ENCODE data around the gene FRY. TPM values are rescaled to one million over a fixed set of nuclear protein-coding genes. Genes with fewer than 3 reads are reported as not detected.

The FRY gene
- total and polyA plus RNA-seq, 10 of the 15 experiments (the other 5 are each of a cell fraction or from before 2014, with no cell fraction given), result 0.18 to 1.4 (median 0.30) TPM

DNA sequence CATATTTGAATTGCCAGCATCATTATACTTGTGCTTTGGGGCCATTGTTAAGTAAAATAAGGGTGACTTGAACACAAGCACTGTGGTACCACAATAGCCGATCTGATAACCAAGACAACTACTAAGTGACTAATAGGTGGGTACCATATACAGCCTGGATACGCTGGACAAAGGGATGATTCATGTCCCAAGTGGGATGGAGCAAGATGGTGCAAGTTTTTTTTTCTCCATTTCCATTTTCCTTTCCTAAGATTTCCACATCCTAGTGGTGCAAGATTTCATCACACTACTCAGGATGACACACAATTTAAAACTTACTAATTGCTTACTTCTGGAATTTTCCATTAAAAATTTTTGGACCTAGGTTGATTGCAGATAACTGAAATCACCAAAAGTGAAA is 298.9 kb downstream of the FRY start (continued):
- no peak for TF ChIP-seq ZNF384 (IDR thresholded peaks at IDR 0.05; ENCODE audit: borderline replicate concordance, low read depth, low read length)
- no peak for TF ChIP-seq CEBPB (IDR thresholded peaks at IDR 0.05; ENCODE audit: borderline replicate concordance in 1 of 2, low read depth in 2 of 2, low read length in 2 of 2)
- TF ChIP-seq KLF5 (IDR thresholded peaks at IDR 0.05; ENCODE audit: partially characterized antibody), result no peak
- TF ChIP-seq CBX5 (IDR thresholded peaks at IDR 0.05; ENCODE audit: low read depth), result no peak
- no peak for TF ChIP-seq TAF1 (IDR thresholded peaks at IDR 0.05; ENCODE audit: borderline replicate concordance, low read depth, low read length)

- no peak for FAIRE-seq
Measured at GRCh38 chr13:32334671-32335070, 303.1 kb downstream of the FRY start.

More at GRCh38 chr13:32334671-32335070, 303.1 kb downstream of the FRY start:
- H3K9me3 ChIP-seq (replicated peaks; ENCODE audit: control insufficient read depth, insufficient read depth, low read length), result 0 out of 3 replicates have a peak, but pooled peaks cover 2% of the 10 kb centered on the region
- TF ChIP-seq EZH2 (IDR thresholded peaks at IDR 0.05; ENCODE audit: borderline replicate concordance, control insufficient read depth, low read depth, low read length) (no peak), MTA3 (IDR thresholded peaks at IDR 0.05; ENCODE audit: borderline replicate concordance, low read length) (no peak), CBX5 (IDR thresholded peaks at IDR 0.05; ENCODE audit: low read depth) (no peak), JUNB (IDR thresholded peaks at IDR 0.05) (no peak), CHD1 (IDR thresholded peaks at IDR 0.05; ENCODE audit: low read depth, low read length) (no peak)
- H3K36me3 ChIP-seq (ENCODE audit: control insufficient read depth in 2 of 2, insufficient read depth in 2 of 2, low read length in 1 of 2), result peaks cover 0 to 17% of the 10 kb centered on the region in 2 experiments; a peak in 2 of 4 replicates
- intact Hi-C loops (cut with micrococcal nuclease; ENCODE audit: unreplicated experiment), result no loop called here
- no peaks in the 10 kb centered on the region for H3K27me3 ChIP-seq (replicated peaks in 1 of 2; ENCODE audit: control insufficient read depth in 2 of 2, insufficient read depth in 2 of 2, low read length in 1 of 2)
- in situ Hi-C loops (cut with MboI), result no loop called here
- WGBS (ENCODE audit: insufficient coverage, insufficient replicate concordance, low lambda C conversion rate, missing lambda C conversion rate), result 100% methylated on average over 2 of the region's 2 CpGs
- DNase-seq (ENCODE audit: low read depth, low spot score) (no peak), ATAC-seq (no peak)
- no TSS peak for BruUV-seq (replicated peaks)
- no peak overlapping the region for H3K4me3 ChIP-seq
- ChIA-PET CTCF (interaction anchor here (0.6 to 1.9 kb wide), 4 partner anchors 10 to 17 kb away, joined by 3 to 6 read pairs (median 4); no protein-coding TSS in a partner anchor), POLR2A (interaction anchor here (1.0 kb wide), 2 partner anchors 10 to 22 kb away, joined by 3 to 4 read pairs; no protein-coding TSS in a partner anchor), RAD21 (ENCODE audit: unreplicated experiment) (interaction anchor here (1.1 kb wide), 1 partner anchor 17 kb away, joined by 3 read pairs; no protein-coding TSS in a partner anchor), SMC1A (ENCODE audit: uncharacterized antibody, unreplicated experiment) (interaction anchor here (0.6 to 2.5 kb wide), 5 partner anchors 11 to 18 kb away, joined by 3 to 8 read pairs (median 5); no protein-coding TSS in a partner anchor)
- H3K4me2 ChIP-seq (ENCODE audit: control insufficient read depth, insufficient read depth), result no peak overlapping the region
- no peaks in the 10 kb centered on the region for H3K79me2 ChIP-seq (ENCODE audit: control insufficient read depth, insufficient read depth, low read length)
- no peaks in the 10 kb centered on the region for H4K20me1 ChIP-seq (ENCODE audit: control insufficient read depth, insufficient read depth)
- no peaks in the 10 kb centered on the region for H3K4me1 ChIP-seq (ENCODE audit: control insufficient read depth, insufficient read depth, low read length)
- no peak overlapping the region for H3K27ac ChIP-seq (ENCODE audit: control insufficient read depth, insufficient read depth)
- H3K9ac ChIP-seq (ENCODE audit: control insufficient read depth, insufficient read depth, low read length), result no peak overlapping the region
- no peak overlapping the region for H2AFZ ChIP-seq (ENCODE audit: control insufficient read depth, low read depth, low read length)
